ENCODE results near the gene MAPK8IP1. TPM values are rescaled to one million over a fixed set of nuclear protein-coding genes. Genes with fewer than 3 reads are reported as not detected.

Gene MAPK8IP1
- total RNA-seq, 1 donor from 2014 or later: 38.7 TPM

DNA sequence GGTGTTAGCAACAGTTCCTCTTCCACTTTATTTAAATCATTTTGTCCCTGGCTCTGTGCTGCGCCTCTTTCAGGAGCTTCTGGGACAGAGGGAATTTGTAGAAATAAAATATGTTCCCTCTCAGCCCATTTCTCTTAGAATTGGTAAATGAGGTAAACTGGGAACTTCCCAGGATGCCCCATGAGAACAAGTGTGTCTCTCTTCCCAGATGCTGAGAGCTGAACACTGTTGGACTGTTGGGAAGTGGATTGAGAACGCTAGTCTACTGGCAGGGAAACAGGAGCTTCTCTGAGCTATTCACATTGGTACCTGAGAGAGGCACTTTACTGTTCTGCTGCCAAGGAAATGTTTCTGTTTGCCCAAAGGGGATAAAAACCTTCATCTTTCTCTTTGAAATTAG lies 34.2 kb upstream of the MAPK8IP1 start:
- Mint-ChIP-seq H3K36me3 (ENCODE audit: low read depth) (no peaks in the 10 kb centered on the region), H3K4me1 (peaks cover 20% of the 10 kb centered on the region), H3K9me3 (no peaks in the 10 kb centered on the region), H3K27me3 (ENCODE audit: low read depth) (peaks cover 10% of the 10 kb centered on the region), H3K27ac (ENCODE audit: unreplicated experiment) (no peak overlapping the region), H3K4me3 (peak overlapping the region; percentile 51)
- TF ChIP-seq, protein P1, sequence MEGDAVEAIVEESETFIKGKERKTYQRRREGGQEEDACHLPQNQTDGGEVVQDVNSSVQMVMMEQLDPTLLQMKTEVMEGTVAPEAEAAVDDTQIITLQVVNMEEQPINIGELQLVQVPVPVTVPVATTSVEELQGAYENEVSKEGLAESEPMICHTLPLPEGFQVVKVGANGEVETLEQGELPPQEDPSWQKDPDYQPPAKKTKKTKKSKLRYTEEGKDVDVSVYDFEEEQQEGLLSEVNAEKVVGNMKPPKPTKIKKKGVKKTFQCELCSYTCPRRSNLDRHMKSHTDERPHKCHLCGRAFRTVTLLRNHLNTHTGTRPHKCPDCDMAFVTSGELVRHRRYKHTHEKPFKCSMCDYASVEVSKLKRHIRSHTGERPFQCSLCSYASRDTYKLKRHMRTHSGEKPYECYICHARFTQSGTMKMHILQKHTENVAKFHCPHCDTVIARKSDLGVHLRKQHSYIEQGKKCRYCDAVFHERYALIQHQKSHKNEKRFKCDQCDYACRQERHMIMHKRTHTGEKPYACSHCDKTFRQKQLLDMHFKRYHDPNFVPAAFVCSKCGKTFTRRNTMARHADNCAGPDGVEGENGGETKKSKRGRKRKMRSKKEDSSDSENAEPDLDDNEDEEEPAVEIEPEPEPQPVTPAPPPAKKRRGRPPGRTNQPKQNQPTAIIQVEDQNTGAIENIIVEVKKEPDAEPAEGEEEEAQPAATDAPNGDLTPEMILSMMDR (conservative IDR thresholded peaks at IDR 0.05): no peak
- no peak for DNase-seq (ENCODE audit: low read depth, low spot score)

DNA sequence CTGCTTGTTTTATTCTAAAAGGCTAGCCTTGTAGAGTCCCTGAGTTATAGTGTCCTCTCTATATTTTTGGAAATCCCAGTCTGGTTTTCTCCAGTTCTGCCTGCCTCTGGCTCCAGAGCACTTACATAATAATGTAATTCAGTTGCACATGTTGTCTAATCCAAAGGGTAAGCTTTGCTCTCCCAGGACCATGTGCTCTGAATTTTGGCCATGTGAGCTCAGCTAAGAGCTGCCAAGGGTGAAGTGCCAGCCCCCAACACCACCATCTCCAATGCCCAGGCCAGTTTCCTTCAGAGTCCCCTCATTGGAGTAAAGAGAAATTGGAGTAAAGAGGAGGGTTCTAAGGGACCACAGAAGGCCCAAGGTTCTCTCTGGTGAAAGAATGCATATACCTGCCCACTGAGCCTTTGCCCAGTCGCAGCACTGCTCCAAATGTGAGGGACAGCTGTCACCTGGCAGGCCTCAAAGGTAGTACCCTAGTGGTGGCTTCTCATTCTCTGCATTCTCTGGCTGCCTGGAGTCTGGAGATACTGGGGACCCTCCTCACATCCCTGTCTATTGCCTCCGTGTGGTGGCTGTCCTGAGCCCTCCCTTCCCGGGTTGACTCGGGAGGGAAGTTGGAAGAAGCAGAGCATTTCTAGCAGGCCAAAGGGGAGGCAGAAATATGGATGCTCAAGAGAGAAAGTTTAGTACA lies 33.3 kb upstream of the MAPK8IP1 start:
- TF ChIP-seq, protein P1 (conservative IDR thresholded peaks at IDR 0.05): no peak
- H3K36me3 Mint-ChIP-seq (ENCODE audit: low read depth): no peaks in the 10 kb centered on the region
- no peak for DNase-seq (ENCODE audit: low read depth, low spot score)
- peak overlapping the region; percentile 19 for H3K4me3 Mint-ChIP-seq
- no peaks in the 10 kb centered on the region for H3K9me3 Mint-ChIP-seq
- peaks cover under 1% of the 10 kb centered on the region for H3K27me3 Mint-ChIP-seq (ENCODE audit: low read depth)
- H3K4me1 Mint-ChIP-seq: peaks cover 16% of the 10 kb centered on the region
- no peak overlapping the region for H3K27ac Mint-ChIP-seq (ENCODE audit: unreplicated experiment)

DNA sequence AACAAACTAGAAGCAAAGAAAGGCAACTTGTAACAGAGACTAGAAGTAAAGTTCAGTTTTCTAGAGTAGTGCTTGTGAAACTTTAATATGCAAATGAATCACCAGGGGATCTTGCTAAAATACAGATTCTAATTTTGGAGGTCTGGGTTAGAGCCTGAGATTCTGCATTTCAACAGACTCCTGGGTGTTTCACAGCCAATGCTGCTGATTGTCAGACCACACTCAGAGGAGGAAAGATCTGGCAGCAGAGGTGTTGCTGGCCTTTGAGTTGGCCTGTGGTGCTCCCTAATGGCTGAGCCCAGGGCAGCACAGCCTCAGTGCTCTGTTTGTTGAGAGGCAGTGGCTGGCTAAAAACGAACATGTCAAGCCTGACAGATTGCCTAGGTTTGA lies 32.7 kb upstream of the MAPK8IP1 start:
- TF ChIP-seq, protein P1 (conservative IDR thresholded peaks at IDR 0.05): no peak
- no peak overlapping the region for H3K27ac Mint-ChIP-seq (ENCODE audit: unreplicated experiment)
- H3K4me1 Mint-ChIP-seq: peaks cover 16% of the 10 kb centered on the region
- DNase-seq (ENCODE audit: low read depth, low spot score): no peak
- H3K27me3 Mint-ChIP-seq (ENCODE audit: low read depth): no peaks in the 10 kb centered on the region
- no peaks in the 10 kb centered on the region for H3K36me3 Mint-ChIP-seq (ENCODE audit: low read depth)
- no peak overlapping the region for H3K4me3 Mint-ChIP-seq
- H3K9me3 Mint-ChIP-seq: no peaks in the 10 kb centered on the region

DNA sequence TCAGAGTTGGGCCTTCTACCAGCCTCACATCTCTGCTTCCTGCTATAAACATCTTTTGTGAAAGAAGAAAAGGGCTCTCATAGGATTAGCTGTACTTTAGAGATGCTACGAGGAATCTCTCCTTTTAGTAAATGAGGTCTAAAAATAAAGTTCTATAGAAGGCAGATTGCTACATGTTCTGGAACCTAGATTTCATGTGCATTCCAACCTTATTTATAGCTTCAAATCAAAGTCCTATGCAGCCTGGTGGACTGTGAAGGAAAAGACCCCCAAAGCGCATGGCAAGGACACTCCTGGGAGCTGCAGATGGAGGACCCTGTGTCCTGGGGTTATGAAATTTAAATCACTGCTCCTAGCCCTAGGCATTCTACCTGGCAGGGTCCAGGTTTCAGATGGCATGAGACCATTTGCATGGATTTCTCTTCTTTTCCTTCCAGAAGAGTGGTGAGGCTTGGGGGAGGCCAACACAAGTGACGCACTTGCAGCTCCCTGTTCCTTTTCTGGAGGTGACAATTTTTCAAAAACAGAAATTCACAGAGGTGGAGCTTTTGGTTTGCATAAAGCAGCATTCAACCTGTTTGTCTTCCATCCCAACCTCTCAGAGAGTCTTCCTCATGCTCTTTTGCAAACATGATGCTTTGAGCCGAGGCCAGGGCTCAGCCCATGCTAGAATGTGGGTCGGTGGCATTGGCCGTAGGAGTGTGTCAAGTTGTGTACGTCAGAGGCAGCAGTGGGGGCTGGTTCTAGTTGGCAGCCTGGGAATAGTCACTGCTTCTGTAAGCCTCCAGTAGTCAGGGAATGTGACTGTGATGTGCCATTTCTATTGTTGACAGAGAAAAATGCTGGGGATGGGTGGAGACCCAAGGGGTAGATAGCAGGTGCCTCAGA lies 31.9 kb upstream of the MAPK8IP1 start:
- no peak overlapping the region for H3K27ac Mint-ChIP-seq (ENCODE audit: unreplicated experiment)
- H3K27me3 Mint-ChIP-seq (ENCODE audit: low read depth): no peaks in the 10 kb centered on the region

DNA sequence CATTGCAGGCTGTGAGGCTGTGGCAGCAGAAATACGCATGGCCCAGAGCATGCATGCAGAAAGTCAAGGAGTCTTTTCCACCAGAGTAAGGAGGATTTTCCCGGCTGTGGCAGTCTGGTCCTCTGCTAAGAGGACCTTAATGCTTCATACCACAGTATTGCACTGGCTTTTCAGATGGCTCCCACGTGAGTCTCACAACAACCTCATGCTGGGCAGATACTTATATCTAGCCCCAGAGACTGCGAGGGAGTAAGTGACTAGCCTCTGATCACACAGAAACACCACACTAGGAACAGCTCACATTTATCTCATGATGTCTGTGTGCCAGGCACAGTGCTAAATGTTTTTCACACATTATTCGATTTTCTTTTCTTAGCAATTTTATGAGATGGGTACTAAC lies 30.1 kb upstream of the MAPK8IP1 start:
- Mint-ChIP-seq H3K27me3 (ENCODE audit: low read depth) (no peaks in the 10 kb centered on the region), H3K36me3 (ENCODE audit: low read depth) (no peaks in the 10 kb centered on the region), H3K4me3 (no peak overlapping the region), H3K4me1 (no peaks in the 10 kb centered on the region), H3K9me3 (no peaks in the 10 kb centered on the region), H3K27ac (ENCODE audit: unreplicated experiment) (no peak overlapping the region)
- DNase-seq (ENCODE audit: low read depth, low spot score): no peak
- TF ChIP-seq, protein P1 (conservative IDR thresholded peaks at IDR 0.05): no peak

More for the DNA sequence above, 31.9 kb upstream of the MAPK8IP1 start:
- DNase-seq (ENCODE audit: low read depth, low spot score): no peak
- H3K4me3 Mint-ChIP-seq: no peak overlapping the region
- no peaks in the 10 kb centered on the region for H3K9me3 Mint-ChIP-seq
- peaks cover 8% of the 10 kb centered on the region for H3K4me1 Mint-ChIP-seq
- no peaks in the 10 kb centered on the region for H3K36me3 Mint-ChIP-seq (ENCODE audit: low read depth)
- TF ChIP-seq, protein P1 (conservative IDR thresholded peaks at IDR 0.05): no peak
